ENCODE results near the gene ZDHHC5. TPM values are rescaled to one million over a fixed set of nuclear protein-coding genes. Genes with fewer than 3 reads are reported as not detected.

Gene ZDHHC5
- total RNA-seq, 1 experiment from 2014 or later = 65.2 TPM

DNA sequence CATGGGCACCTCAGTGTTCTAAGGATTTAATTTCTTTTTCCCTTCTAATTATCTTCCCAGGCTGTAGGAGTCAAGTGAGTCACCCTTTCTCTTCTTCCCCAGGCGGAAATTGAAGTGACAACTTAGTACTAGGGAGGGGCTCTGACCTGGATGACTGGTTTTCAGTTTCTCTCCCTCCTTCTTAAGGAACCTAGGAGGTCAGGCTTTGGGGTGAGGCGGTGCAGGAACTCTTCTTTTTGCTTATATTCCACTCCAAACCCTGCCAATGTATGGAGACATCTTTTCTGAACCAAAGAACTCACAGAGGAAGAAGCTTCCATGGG, 12.6 kb downstream of the ZDHHC5 start:
- Histone ChIP-seq H2BK15ac (ENCODE audit: low read depth, low read length) (no peak overlapping the region), H3K56ac (ENCODE audit: insufficient read length, low read depth, low read length) (no peak overlapping the region), H2AFZ (ENCODE audit: low read length) (no peak overlapping the region), H2AK5ac (ENCODE audit: insufficient read length, low read length) (no peak overlapping the region), H4K8ac (replicated peaks; ENCODE audit: insufficient read length, low read depth, low read length) (no peak overlapping the region), H3T11ph (ENCODE audit: low read length) (no peak overlapping the region), H3K4me1 (ENCODE audit: insufficient read depth, low read length) (no peaks in the 10 kb centered on the region; the same call in 1 of the 2 replicates), H3K27ac (ENCODE audit: insufficient read length, low read depth, low read length) (no peak overlapping the region), H2BK5ac (ENCODE audit: insufficient read length, low read length) (no peak overlapping the region), H3K23me2 (ENCODE audit: insufficient read length, low read depth, low read length, poor library complexity, severe bottlenecking) (no peaks in the 10 kb centered on the region), H3K9me3 (ENCODE audit: control insufficient read depth, low read depth, low read length) (no peaks in the 10 kb centered on the region), H2BK12ac (ENCODE audit: insufficient read length, low read depth, low read length) (no peak overlapping the region), H3K18ac (ENCODE audit: insufficient read length, low read depth, low read length) (no peak overlapping the region), H3K27me3 (ENCODE audit: insufficient read depth, low read length) (no peaks in the 10 kb centered on the region), H3K9ac (ENCODE audit: extremely low read depth, insufficient read length, low read length) (no peak overlapping the region), H2BK120ac (ENCODE audit: low read depth, low read length, poor library complexity, severe bottlenecking) (no peak overlapping the region), H3K23ac (ENCODE audit: insufficient read length, low read depth, low read length) (no peak overlapping the region), H3K4ac (ENCODE audit: low read depth, low read length) (no peak overlapping the region), H3K79me1 (ENCODE audit: insufficient read depth, low read depth, low read length, poor library complexity, severe bottlenecking) (peaks cover 8% of the 10 kb centered on the region), H4K91ac (ENCODE audit: insufficient read length, low read depth, low read length) (no peak overlapping the region), H3K79me2 (ENCODE audit: insufficient read depth, low read length) (peaks cover 12% of the 10 kb centered on the region; the same call in 1 of the 2 replicates), H4K5ac (ENCODE audit: insufficient read length, low read depth, low read length) (no peak overlapping the region), H4K20me1 (ENCODE audit: control insufficient read depth, insufficient read depth, insufficient read length) (no peaks in the 10 kb centered on the region), H3K14ac (ENCODE audit: insufficient read depth, low read length) (no peak overlapping the region), H3K4me2 (ENCODE audit: insufficient read depth, insufficient read length, low read length) (no peak overlapping the region), H2BK20ac (ENCODE audit: low read depth, low read length, poor library complexity, severe bottlenecking) (no peak overlapping the region)
- TF ChIP-seq, protein P1, sequence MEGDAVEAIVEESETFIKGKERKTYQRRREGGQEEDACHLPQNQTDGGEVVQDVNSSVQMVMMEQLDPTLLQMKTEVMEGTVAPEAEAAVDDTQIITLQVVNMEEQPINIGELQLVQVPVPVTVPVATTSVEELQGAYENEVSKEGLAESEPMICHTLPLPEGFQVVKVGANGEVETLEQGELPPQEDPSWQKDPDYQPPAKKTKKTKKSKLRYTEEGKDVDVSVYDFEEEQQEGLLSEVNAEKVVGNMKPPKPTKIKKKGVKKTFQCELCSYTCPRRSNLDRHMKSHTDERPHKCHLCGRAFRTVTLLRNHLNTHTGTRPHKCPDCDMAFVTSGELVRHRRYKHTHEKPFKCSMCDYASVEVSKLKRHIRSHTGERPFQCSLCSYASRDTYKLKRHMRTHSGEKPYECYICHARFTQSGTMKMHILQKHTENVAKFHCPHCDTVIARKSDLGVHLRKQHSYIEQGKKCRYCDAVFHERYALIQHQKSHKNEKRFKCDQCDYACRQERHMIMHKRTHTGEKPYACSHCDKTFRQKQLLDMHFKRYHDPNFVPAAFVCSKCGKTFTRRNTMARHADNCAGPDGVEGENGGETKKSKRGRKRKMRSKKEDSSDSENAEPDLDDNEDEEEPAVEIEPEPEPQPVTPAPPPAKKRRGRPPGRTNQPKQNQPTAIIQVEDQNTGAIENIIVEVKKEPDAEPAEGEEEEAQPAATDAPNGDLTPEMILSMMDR (conservative IDR thresholded peaks at IDR 0.05) = no peak
- H3K36me3 Mint-ChIP-seq (ENCODE audit: insufficient read depth in 1 of 3, low read depth in 3 of 3) = peaks cover 26 to 62% (median 37%) of the 10 kb centered on the region in 3 experiments
- peaks cover 10 to 17% of the 10 kb centered on the region in 2 experiments for H3K4me1 Mint-ChIP-seq
- H3K9me3 Mint-ChIP-seq = no peaks in the 10 kb centered on the region; a peak in 2 of 5 replicates
- no peak overlapping the region for H3K4me3 Mint-ChIP-seq
- no peak overlapping the region for H3K27ac Mint-ChIP-seq
- H3K27me3 Mint-ChIP-seq (ENCODE audit: low read depth) = no peaks in the 10 kb centered on the region
- no peak for DNase-seq
- no CpG with 5 or more reads among the region's 2 CpGs for WGBS (ENCODE audit: extremely low coverage, insufficient read length, low lambda C conversion rate)

Measured in H9 (cell line).